Suprapubic skin (tissue), 4 donors: Measurements from ENCODE around the gene RTBDN.

Source experiments
- CTCF ChIP-seq, 2 donors: fragments of 200-600 bp in 1 of 2; fragments of 450-650 bp in 1 of 2; sonication (generic) in 1 of 2; IDR thresholded peaks; one replicate each; pipeline ENCODE4 v1.5.1; 2016 to 2019; ENCODE audit warnings: antibody characterized with exemption in 2 of 2, mild to moderate bottlenecking in 1 of 2, moderate library complexity in 1 of 2
- EP300 ChIP-seq: sonication (generic); formaldehyde crosslinking; IDR thresholded peaks from one replicate; pipeline ENCODE4 v1.6.1; 2017; ENCODE audit warnings: antibody characterized with exemption
- POLR2A ChIP-seq, 2 donors: fragments of 450-650 bp; IDR thresholded peaks; one replicate each; pipeline ENCODE4 v1.6.1; 2017; ENCODE audit warnings: antibody characterized with exemption in 2 of 2, mild to moderate bottlenecking in 2 of 2, moderate library complexity in 2 of 2
- POLR2AphosphoS5 ChIP-seq, 3 donors: sonication (generic); formaldehyde crosslinking; IDR thresholded peaks; one replicate each; pipeline ENCODE4 v1.6.1; 2017; ENCODE audit warnings: antibody characterized with exemption in 3 of 3

- TF ChIP-seq CTCF (IDR thresholded peaks at IDR 0.05): peak; percentile 94 to 96
- no peak for TF ChIP-seq POLR2A (IDR thresholded peaks at IDR 0.05)
- no peak for TF ChIP-seq EP300
- peak in 1 of 3 donors; percentile 48 for TF ChIP-seq POLR2AphosphoS5 (IDR thresholded peaks at IDR 0.05)
Measured at GRCh38 chr19:12777217-12778016, 57.0 kb downstream of the RTBDN start.
